NCI-H82 treated with DMSO at 0.1 percent for 48 hours (cell line): ENCODE results near the gene ZNHIT3.

Source experiments
- DNase-seq: peaks from one replicate; lab custom pipeline; 2025; ENCODE audit not compliant: unreplicated experiment; lab: John Stamatoyannopoulos, UW

The ZNHIT3 gene

GRCh38 chr17:36509272-36509985 is 22.9 kb downstream of the ZNHIT3 start:
- DNase-seq: no peak

GRCh38 chr17:36510636-36511035 is 24.2 kb downstream of the ZNHIT3 start:
- no peak for DNase-seq

- no peak for DNase-seq
Observed at GRCh38 chr17:36511216-36511615, 24.7 kb downstream of the ZNHIT3 start.

- no peak for DNase-seq
Observed at GRCh38 chr17:36512641-36513040, 26.2 kb downstream of the ZNHIT3 start.

GRCh38 chr17:36514856-36515255 is 28.4 kb downstream of the ZNHIT3 start:
- DNase-seq: no peak

GRCh38 chr17:36515837-36516236 is 29.4 kb downstream of the ZNHIT3 start:
- DNase-seq: no peak

GRCh38 chr17:36523113-36523512 is 36.6 kb downstream of the ZNHIT3 start:
- DNase-seq: no peak

GRCh38 chr17:36524428-36524876 is 38.0 kb downstream of the ZNHIT3 start:
- no peak for DNase-seq

GRCh38 chr17:36525113-36525512 is 38.6 kb downstream of the ZNHIT3 start:
- DNase-seq: no peak

GRCh38 chr17:36525888-36526287 is 39.4 kb downstream of the ZNHIT3 start:
- DNase-seq: no peak

- DNase-seq: no peak
Observed at GRCh38 chr17:36527621-36528250, 41.3 kb downstream of the ZNHIT3 start.

GRCh38 chr17:36529121-36529520 is 42.6 kb downstream of the ZNHIT3 start:
- no peak for DNase-seq

GRCh38 chr17:36532435-36532975 is 46.0 kb downstream of the ZNHIT3 start:
- DNase-seq: no peak

- peak; percentile 62 for DNase-seq
Observed at GRCh38 chr17:36533935-36534839, 47.7 kb downstream of the ZNHIT3 start.

GRCh38 chr17:36534840-36535668 is 48.6 kb downstream of the ZNHIT3 start, which contains the start of the genes MYO19 and PIGW:
Gene MYO19, minus strand, starts transcription at chr17:36534868. Its CDS starts 2,330 bp downstream, at chr17:36532538.
Gene PIGW, plus strand, starts transcription at chr17:36534987. Its CDS starts 2,115 bp downstream, at chr17:36537102.
- DNase-seq: peak; percentile 64

- no peak for DNase-seq
Observed at GRCh38 chr17:36535669-36536081, 49.2 kb downstream of the ZNHIT3 start.

GRCh38 chr17:36540696-36541095 is 54.2 kb downstream of the ZNHIT3 start:
- no peak for DNase-seq

- DNase-seq: no peak
Observed at GRCh38 chr17:36542755-36543154, 56.3 kb downstream of the ZNHIT3 start.

- DNase-seq: no peak
Observed at GRCh38 chr17:36544044-36544306, 57.5 kb downstream of the ZNHIT3 start.

- DNase-seq: peak; percentile 53
Observed at GRCh38 chr17:36544307-36545076, 58.0 kb downstream of the ZNHIT3 start, which contains the start of gene GGNBP2. Gene GGNBP2, plus strand, starts transcription at chr17:36544919. Its CDS starts 806 bp downstream, at chr17:36545725.
